H9 (cell line): ENCODE data around the gene COPS9. TPM values are rescaled to one million over a fixed set of nuclear protein-coding genes. Genes with fewer than 3 reads are reported as not detected.

ENCODE experiments used
- DNase-seq: peaks from one replicate; pipeline ENCODE4 v3.0.0-alpha.2; 2017
- H2AFZ ChIP-seq: one replicate; pipeline ENCODE4 v1.6.1; 2013; ENCODE audit warnings: mild to moderate bottlenecking, low read length, control low read depth, moderate library complexity
- H2AK5ac ChIP-seq: 2 replicates; pipeline ENCODE4 v1.6.1; 2013; ENCODE audit warnings: low read length, control low read depth, mixed read lengths; ENCODE audit not compliant: insufficient read length
- H2BK120ac ChIP-seq: one replicate; pipeline ENCODE4 v1.6.1; 2013; ENCODE audit warnings: low read depth, mild to moderate bottlenecking, low read length, control low read depth, inconsistent platforms; ENCODE audit not compliant: poor library complexity, severe bottlenecking
- H2BK12ac ChIP-seq: 2 replicates; pipeline ENCODE4 v1.6.1; 2013; ENCODE audit warnings: low read length, control low read depth, mixed read lengths, low read depth; ENCODE audit not compliant: insufficient read length
- H2BK15ac ChIP-seq: 2 replicates; pipeline ENCODE4 v1.6.1; 2013; ENCODE audit warnings: low read depth, low read length, control low read depth
- H2BK20ac ChIP-seq: one replicate; pipeline ENCODE4 v1.6.1; 2013; ENCODE audit warnings: low read depth, mild to moderate bottlenecking, low read length, control low read depth, inconsistent platforms; ENCODE audit not compliant: poor library complexity, severe bottlenecking
- H2BK5ac ChIP-seq: 2 replicates; pipeline ENCODE4 v1.6.1; 2013; ENCODE audit warnings: low read length, control low read depth, mixed read lengths; ENCODE audit not compliant: insufficient read length
- H3K14ac ChIP-seq: 2 replicates; pipeline ENCODE4 v1.6.1; 2013; ENCODE audit warnings: low read length, control low read depth; ENCODE audit not compliant: insufficient read depth
- H3K18ac ChIP-seq: 2 replicates; pipeline ENCODE4 v1.6.1; 2013; ENCODE audit warnings: low read depth, mild to moderate bottlenecking, mixed read lengths, low read length, control low read depth; ENCODE audit not compliant: insufficient read length
- H3K23ac ChIP-seq: 2 replicates; pipeline ENCODE4 v1.6.1; 2013; ENCODE audit warnings: low read length, control low read depth, mixed read lengths, low read depth; ENCODE audit not compliant: insufficient read length
- H3K23me2 ChIP-seq: 2 replicates; pipeline ENCODE4 v1.6.1; 2013; ENCODE audit warnings: low read depth, mild to moderate bottlenecking, mixed read lengths, low read length, control low read depth; ENCODE audit not compliant: insufficient read length, poor library complexity, severe bottlenecking
- H3K27ac ChIP-seq: 2 replicates; pipeline ENCODE4 v1.5.1; 2013; ENCODE audit warnings: low read length, control low read depth, mixed read lengths, low read depth; ENCODE audit not compliant: insufficient read length
- H3K27me3 ChIP-seq: 2 replicates; pipeline ENCODE4 v1.6.1; 2013; ENCODE audit warnings: low read length, control low read depth, inconsistent platforms; ENCODE audit not compliant: insufficient read depth
- H3K4ac ChIP-seq: 2 replicates; pipeline ENCODE4 v1.6.1; 2013; ENCODE audit warnings: low read depth, mild to moderate bottlenecking, control low read depth, inconsistent platforms, low read length, moderate library complexity
- H3K4me1 ChIP-seq: 2 replicates; pipeline ENCODE4 v1.6.1; 2013; ENCODE audit warnings: low read length, control low read depth, inconsistent platforms; ENCODE audit not compliant: insufficient read depth
- H3K4me2 ChIP-seq: 2 replicates; pipeline ENCODE4 v1.6.1; 2013; ENCODE audit warnings: low read length, control low read depth, mixed read lengths; ENCODE audit not compliant: insufficient read length, insufficient read depth
- H3K56ac ChIP-seq: 2 replicates; pipeline ENCODE4 v1.6.1; 2013; ENCODE audit warnings: low read depth, mild to moderate bottlenecking, mixed read lengths, low read length, control low read depth; ENCODE audit not compliant: insufficient read length
- H3K79me1 ChIP-seq: 2 replicates; pipeline ENCODE4 v1.6.1; 2013; ENCODE audit warnings: low read depth, mild to moderate bottlenecking, moderate library complexity, low read length, control low read depth, inconsistent platforms; ENCODE audit not compliant: insufficient read depth, poor library complexity, severe bottlenecking
- H3K79me2 ChIP-seq: 2 replicates; pipeline ENCODE4 v1.6.1; 2013; ENCODE audit warnings: low read length, control low read depth, inconsistent platforms; ENCODE audit not compliant: insufficient read depth
- H3K9ac ChIP-seq: 2 replicates; pipeline ENCODE4 v1.6.1; 2013; ENCODE audit warnings: low read length, control low read depth, mixed read lengths; ENCODE audit not compliant: insufficient read length; ENCODE audit errors: extremely low read depth
- H3K9me3 ChIP-seq: one replicate; pipeline ENCODE4 v1.6.1; 2013; ENCODE audit warnings: low read depth, low read length, inconsistent platforms; ENCODE audit not compliant: control insufficient read depth
- H3T11ph ChIP-seq: one replicate; pipeline ENCODE4 v1.6.1; 2013; ENCODE audit warnings: mild to moderate bottlenecking, low read length, control low read depth, inconsistent platforms
- H4K20me1 ChIP-seq: one replicate; pipeline ENCODE4 v1.6.1; 2013; ENCODE audit not compliant: control insufficient read depth, insufficient read length, insufficient read depth
- H4K5ac ChIP-seq: 2 replicates; pipeline ENCODE4 v1.6.1; 2013; ENCODE audit warnings: low read depth, mild to moderate bottlenecking, mixed read lengths, low read length, control low read depth; ENCODE audit not compliant: insufficient read length
- H4K8ac ChIP-seq: replicated peaks from 2 replicates; pipeline ENCODE4 v1.6.1; 2013; ENCODE audit warnings: low read length, control low read depth, mixed read lengths, low read depth; ENCODE audit not compliant: insufficient read length
- H4K91ac ChIP-seq: 2 replicates; pipeline ENCODE4 v1.6.1; 2013; ENCODE audit warnings: low read depth, mild to moderate bottlenecking, moderate library complexity, mixed read lengths, low read length, control low read depth; ENCODE audit not compliant: insufficient read length
- H3K27ac Mint-ChIP-seq, 3 experiments: 2 replicates in 2 of 3; 3 replicates in 1 of 3; pipeline ENCODE4 v1.8.0; 2020 to 2021; ENCODE audit warnings: mixed read lengths in 3 of 3, mild to moderate bottlenecking in 1 of 3, moderate library complexity in 1 of 3
- H3K27me3 Mint-ChIP-seq: 2 replicates; pipeline ENCODE4 v1.8.0; 2021; ENCODE audit warnings: low read depth, mild to moderate bottlenecking, moderate library complexity, mixed read lengths
- H3K36me3 Mint-ChIP-seq, 3 experiments: 2 replicates in 2 of 3; 3 replicates in 1 of 3; pipeline ENCODE4 v1.8.0; 2020 to 2021; ENCODE audit warnings: low read depth in 3 of 3, mixed read lengths in 3 of 3; ENCODE audit not compliant: insufficient read depth in 1 of 3
- H3K4me1 Mint-ChIP-seq, 2 experiments: 2 replicates each; pipeline ENCODE4 v1.8.0; 2020; ENCODE audit warnings: mixed read lengths in 2 of 2
- H3K4me3 Mint-ChIP-seq, 2 experiments: 2 replicates in 1 of 2; 3 replicates in 1 of 2; pipeline ENCODE4 v1.8.0; 2020 to 2021; ENCODE audit warnings: mild to moderate bottlenecking in 2 of 2, mixed read lengths in 2 of 2, moderate library complexity in 1 of 2
- H3K9me3 Mint-ChIP-seq, 2 experiments: 2 replicates in 1 of 2; 3 replicates in 1 of 2; pipeline ENCODE4 v1.8.0; 2020; ENCODE audit warnings: mild to moderate bottlenecking in 2 of 2, mixed read lengths in 2 of 2, moderate library complexity in 1 of 2
- WGBS: extraction: QIAGEN DNeasy Blood & Tissue Kit; methylation state at CpG from one replicate; pipeline ENCODE4 v1.1.7; 2013; ENCODE audit warnings: missing lambda C conversion rate, low lambda C conversion rate, mixed read lengths; ENCODE audit not compliant: insufficient read length; ENCODE audit errors: extremely low coverage; 5-methylcytosine and 5-hydroxymethylcytosine counted together
- total RNA-seq: library from RNA; stranded (reverse); gene quantifications from 2 replicates; pipeline ENCODE4 v1.2.1, GENCODE V29; 2021
- TF ChIP-seq, protein P1 (sequence below): fragments of 200-600 bp; sonication (generic); conservative IDR thresholded peaks from 3 replicates; pipeline ENCODE4 v1.8.0; 2021; ENCODE audit warnings: antibody characterized with exemption, mild to moderate bottlenecking

The COPS9 gene
- total RNA-seq, 1 experiment from 2014 or later, result 142 TPM

DNA sequence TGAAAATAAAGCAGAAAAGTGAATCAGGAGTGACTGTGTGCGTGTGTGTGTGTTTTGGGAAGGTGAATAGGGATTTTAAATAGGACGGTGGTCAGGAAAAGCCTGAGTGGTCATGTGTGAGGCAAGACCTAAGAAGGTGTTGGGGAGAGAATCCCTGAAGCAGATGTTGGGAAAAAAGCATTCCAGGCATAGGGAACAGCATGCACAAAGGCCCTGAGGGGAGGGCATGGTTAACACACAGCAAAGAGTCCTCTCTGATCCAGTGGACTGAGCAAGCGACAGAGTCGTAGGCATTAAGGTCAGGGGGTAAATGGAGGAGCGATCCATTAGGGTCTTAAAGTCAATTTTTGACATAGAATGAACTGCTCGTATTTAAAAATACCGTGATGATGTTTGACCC, 38.4 kb upstream of the COPS9 start:
- H3K23me2 ChIP-seq, result no peaks in the 10 kb centered on the region
- H2AFZ ChIP-seq, result no peak overlapping the region
- no peaks in the 10 kb centered on the region for H4K20me1 ChIP-seq
- no peak overlapping the region for H3K9ac ChIP-seq
- peaks cover 4% of the 10 kb centered on the region in 2 experiments; a peak in 1 of 5 replicates for H3K9me3 Mint-ChIP-seq
- H3K79me2 ChIP-seq, result no peaks in the 10 kb centered on the region
- no peaks in the 10 kb centered on the region for H3K9me3 ChIP-seq
- H2BK5ac ChIP-seq, result no peak overlapping the region
- no peak overlapping the region for H4K5ac ChIP-seq
- TF ChIP-seq, protein P1, sequence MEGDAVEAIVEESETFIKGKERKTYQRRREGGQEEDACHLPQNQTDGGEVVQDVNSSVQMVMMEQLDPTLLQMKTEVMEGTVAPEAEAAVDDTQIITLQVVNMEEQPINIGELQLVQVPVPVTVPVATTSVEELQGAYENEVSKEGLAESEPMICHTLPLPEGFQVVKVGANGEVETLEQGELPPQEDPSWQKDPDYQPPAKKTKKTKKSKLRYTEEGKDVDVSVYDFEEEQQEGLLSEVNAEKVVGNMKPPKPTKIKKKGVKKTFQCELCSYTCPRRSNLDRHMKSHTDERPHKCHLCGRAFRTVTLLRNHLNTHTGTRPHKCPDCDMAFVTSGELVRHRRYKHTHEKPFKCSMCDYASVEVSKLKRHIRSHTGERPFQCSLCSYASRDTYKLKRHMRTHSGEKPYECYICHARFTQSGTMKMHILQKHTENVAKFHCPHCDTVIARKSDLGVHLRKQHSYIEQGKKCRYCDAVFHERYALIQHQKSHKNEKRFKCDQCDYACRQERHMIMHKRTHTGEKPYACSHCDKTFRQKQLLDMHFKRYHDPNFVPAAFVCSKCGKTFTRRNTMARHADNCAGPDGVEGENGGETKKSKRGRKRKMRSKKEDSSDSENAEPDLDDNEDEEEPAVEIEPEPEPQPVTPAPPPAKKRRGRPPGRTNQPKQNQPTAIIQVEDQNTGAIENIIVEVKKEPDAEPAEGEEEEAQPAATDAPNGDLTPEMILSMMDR, result no peak
- peaks cover 7% of the 10 kb centered on the region for H3K27me3 Mint-ChIP-seq
- no peaks in the 10 kb centered on the region for H3K4me1 ChIP-seq
- no peak overlapping the region for H4K8ac ChIP-seq
- no peak overlapping the region for H2AK5ac ChIP-seq
- WGBS, result 100% methylated on average over 2 of the region's 7 CpGs
- H3K4me1 Mint-ChIP-seq, result peaks cover 2 to 3% of the 10 kb centered on the region in 2 experiments; a peak in 1 of 4 replicates
- H3K4me2 ChIP-seq, result no peak overlapping the region
- no peak overlapping the region for H2BK120ac ChIP-seq
- H3K56ac ChIP-seq, result no peak overlapping the region
- H3K4me3 Mint-ChIP-seq, result no peak overlapping the region
- H3K36me3 Mint-ChIP-seq, result peaks cover 0 to 4% (median 0%) of the 10 kb centered on the region in 3 experiments; a peak in 1 of 7 replicates
- H2BK15ac ChIP-seq, result no peak overlapping the region
- no peak for DNase-seq
- H3K18ac ChIP-seq, result no peak overlapping the region
- H3K14ac ChIP-seq, result no peak overlapping the region
- H4K91ac ChIP-seq, result no peak overlapping the region
- no peak overlapping the region for H3K27ac Mint-ChIP-seq
- H3K4ac ChIP-seq, result no peak overlapping the region
- no peak overlapping the region for H3K27ac ChIP-seq
- H2BK12ac ChIP-seq, result no peak overlapping the region
- no peak overlapping the region for H3K23ac ChIP-seq
- H3K27me3 ChIP-seq, result no peaks in the 10 kb centered on the region
- H3K79me1 ChIP-seq, result no peaks in the 10 kb centered on the region
- no peak overlapping the region for H2BK20ac ChIP-seq
- no peak overlapping the region for H3T11ph ChIP-seq
